ENCODE measurements around the gene WDR20. TPM values are rescaled to one million over a fixed set of nuclear protein-coding genes. Genes with fewer than 3 reads are reported as not detected.

WDR20 gene
- total RNA-seq, 2 experiments from 2014 or later, result 40.1 to 41.2 TPM

- no peaks in the 10 kb centered on the region for H3K9me3 ChIP-seq (ENCODE audit: control insufficient read depth in 1 of 2, insufficient read depth in 1 of 2, low read length in 2 of 2)
- no peaks in the 10 kb centered on the region for H3K27me3 Mint-ChIP-seq
- H3K9me3 Mint-ChIP-seq, result no peaks in the 10 kb centered on the region
- ChIA-PET CTCF (no interaction called here), POLR2A (no interaction called here)
- H3K4me3 Mint-ChIP-seq, result no peak overlapping the region
- DNase-seq (no peak), ATAC-seq (ENCODE audit: poor library complexity) (no peak)
- H3K4me1 ChIP-seq (ENCODE audit: insufficient read depth, low read length), result peaks cover 12% of the 10 kb centered on the region
- H3K27ac ChIP-seq (ENCODE audit: low read depth in 1 of 2, low read length in 2 of 2), result no peak overlapping the region
- no peak overlapping the region for H3K4me3 ChIP-seq (ENCODE audit: low read length)
- no peaks in the 10 kb centered on the region for H3K27me3 ChIP-seq (ENCODE audit: control insufficient read depth in 1 of 2, insufficient read depth in 2 of 2, low read length in 2 of 2)
- H3K36me3 ChIP-seq (ENCODE audit: insufficient read depth, low read length), result peaks cover 17% of the 10 kb centered on the region
- H3K4me1 Mint-ChIP-seq (ENCODE audit: low read depth), result peaks cover 57% of the 10 kb centered on the region
- intact Hi-C loops (cut with DNase I, micrococcal nuclease), result no loop called here
- TF ChIP-seq, protein P1, sequence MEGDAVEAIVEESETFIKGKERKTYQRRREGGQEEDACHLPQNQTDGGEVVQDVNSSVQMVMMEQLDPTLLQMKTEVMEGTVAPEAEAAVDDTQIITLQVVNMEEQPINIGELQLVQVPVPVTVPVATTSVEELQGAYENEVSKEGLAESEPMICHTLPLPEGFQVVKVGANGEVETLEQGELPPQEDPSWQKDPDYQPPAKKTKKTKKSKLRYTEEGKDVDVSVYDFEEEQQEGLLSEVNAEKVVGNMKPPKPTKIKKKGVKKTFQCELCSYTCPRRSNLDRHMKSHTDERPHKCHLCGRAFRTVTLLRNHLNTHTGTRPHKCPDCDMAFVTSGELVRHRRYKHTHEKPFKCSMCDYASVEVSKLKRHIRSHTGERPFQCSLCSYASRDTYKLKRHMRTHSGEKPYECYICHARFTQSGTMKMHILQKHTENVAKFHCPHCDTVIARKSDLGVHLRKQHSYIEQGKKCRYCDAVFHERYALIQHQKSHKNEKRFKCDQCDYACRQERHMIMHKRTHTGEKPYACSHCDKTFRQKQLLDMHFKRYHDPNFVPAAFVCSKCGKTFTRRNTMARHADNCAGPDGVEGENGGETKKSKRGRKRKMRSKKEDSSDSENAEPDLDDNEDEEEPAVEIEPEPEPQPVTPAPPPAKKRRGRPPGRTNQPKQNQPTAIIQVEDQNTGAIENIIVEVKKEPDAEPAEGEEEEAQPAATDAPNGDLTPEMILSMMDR (IDR thresholded peaks at IDR 0.05), result no peak
- peaks cover 42% of the 10 kb centered on the region for H3K36me3 Mint-ChIP-seq (ENCODE audit: low read depth)
- H3K27ac Mint-ChIP-seq, result no peak overlapping the region
Measured at GRCh38 chr14:102162487-102162886, 22.8 kb downstream of the WDR20 start.

GRCh38 chr14:102164241-102164641 lies 24.5 kb downstream of the WDR20 start:
- ChIA-PET CTCF (no interaction called here), POLR2A (interaction anchor here (0.6 kb wide), 1 partner anchor 907 kb away, joined by 3 read pairs; no protein-coding TSS in a partner anchor)
- intact Hi-C loops (cut with DNase I, micrococcal nuclease), result no loop called here
- Mint-ChIP-seq H3K9me3 (no peaks in the 10 kb centered on the region), H3K27ac (no peak overlapping the region), H3K4me1 (ENCODE audit: low read depth) (peaks cover 62% of the 10 kb centered on the region), H3K27me3 (no peaks in the 10 kb centered on the region), H3K4me3 (no peak overlapping the region), H3K36me3 (ENCODE audit: low read depth) (peaks cover 50% of the 10 kb centered on the region)
- DNase-seq (no peak), ATAC-seq (ENCODE audit: poor library complexity) (no peak)
- TF ChIP-seq, protein P1 (IDR thresholded peaks at IDR 0.05), result no peak
- Histone ChIP-seq H3K4me3 (ENCODE audit: low read length) (no peak overlapping the region), H3K4me1 (ENCODE audit: insufficient read depth, low read length) (peaks cover 8% of the 10 kb centered on the region), H3K27me3 (ENCODE audit: control insufficient read depth in 1 of 2, insufficient read depth in 2 of 2, low read length in 2 of 2) (no peaks in the 10 kb centered on the region), H3K9me3 (ENCODE audit: control insufficient read depth in 1 of 2, insufficient read depth in 1 of 2, low read length in 2 of 2) (no peaks in the 10 kb centered on the region), H3K27ac (ENCODE audit: low read depth in 1 of 2, low read length in 2 of 2) (no peak overlapping the region), H3K36me3 (ENCODE audit: insufficient read depth, low read length) (peaks cover 18% of the 10 kb centered on the region)

DNA sequence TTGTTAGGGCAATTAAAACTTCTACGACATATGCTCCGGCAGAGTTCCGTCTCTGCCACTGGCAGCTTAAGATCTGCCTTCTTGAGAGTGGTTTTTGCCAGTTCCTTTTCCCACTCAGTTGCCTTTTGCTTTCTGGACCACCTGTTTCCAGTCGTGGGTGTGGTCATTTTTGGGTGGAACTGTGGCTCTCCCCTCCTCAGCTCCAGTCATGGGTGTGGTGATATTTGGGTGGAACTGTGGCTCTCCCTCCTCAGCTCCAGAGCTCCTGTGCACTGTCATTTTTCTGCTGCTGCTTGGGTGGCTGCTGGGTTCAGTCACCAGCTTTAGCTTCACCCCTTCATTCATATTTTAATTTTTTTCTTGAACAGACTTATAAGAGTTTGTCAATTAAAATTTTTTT lies 25.3 kb downstream of the WDR20 start:
- intact Hi-C loops (cut with DNase I, micrococcal nuclease), result no loop called here

More for the DNA sequence above, 25.3 kb downstream of the WDR20 start:
- H3K27ac ChIP-seq (ENCODE audit: low read depth in 1 of 2, low read length in 2 of 2), result no peak overlapping the region
- ChIA-PET POLR2A (interaction anchor here (0.6 kb wide), 1 partner anchor 907 kb away, joined by 3 read pairs; no protein-coding TSS in a partner anchor), CTCF (interaction anchor here (1.1 kb wide), 1 partner anchor 16 kb away, joined by 3 read pairs; no protein-coding TSS in a partner anchor)
- H3K4me1 Mint-ChIP-seq (ENCODE audit: low read depth), result peaks cover 65% of the 10 kb centered on the region
- H3K9me3 Mint-ChIP-seq, result no peaks in the 10 kb centered on the region
- peaks cover 17% of the 10 kb centered on the region for H3K36me3 ChIP-seq (ENCODE audit: insufficient read depth, low read length)
- ATAC-seq (ENCODE audit: poor library complexity) (no peak), DNase-seq (no peak)
- H3K27me3 ChIP-seq (ENCODE audit: control insufficient read depth in 1 of 2, insufficient read depth in 2 of 2, low read length in 2 of 2), result no peaks in the 10 kb centered on the region
- H3K27ac Mint-ChIP-seq, result no peak overlapping the region
- no peaks in the 10 kb centered on the region for H3K9me3 ChIP-seq (ENCODE audit: control insufficient read depth in 1 of 2, insufficient read depth in 1 of 2, low read length in 2 of 2)
- TF ChIP-seq, protein P1 (IDR thresholded peaks at IDR 0.05), result no peak
- H3K4me3 Mint-ChIP-seq, result no peak overlapping the region
- H3K27me3 Mint-ChIP-seq, result no peaks in the 10 kb centered on the region
- H3K36me3 Mint-ChIP-seq (ENCODE audit: low read depth), result peaks cover 52% of the 10 kb centered on the region
- H3K4me1 ChIP-seq (ENCODE audit: insufficient read depth, low read length), result peaks cover 8% of the 10 kb centered on the region
- no peak overlapping the region for H3K4me3 ChIP-seq (ENCODE audit: low read length)

Data from CD4-positive, alpha-beta T cell (primary cell).